Chondrocyte (in vitro differentiated cells): ENCODE measurements around the gene GRPEL2. TPM values are rescaled to one million over a fixed set of nuclear protein-coding genes. Genes with fewer than 3 reads are reported as not detected.

Source experiments
- DNase-seq: peaks from one replicate; pipeline ENCODE4 v3.0.0; 2021; ENCODE audit warnings: mixed read lengths, low spot score
- H3K27ac Mint-ChIP-seq: one replicate; pipeline ENCODE4 v1.8.0; 2021; ENCODE audit warnings: mild to moderate bottlenecking, moderate library complexity, mixed read lengths; ENCODE audit not compliant: unreplicated experiment
- H3K27me3 Mint-ChIP-seq: 2 replicates; pipeline ENCODE4 v1.8.0; 2021; ENCODE audit warnings: low read depth, mixed read lengths
- H3K36me3 Mint-ChIP-seq: 2 replicates; pipeline ENCODE4 v1.8.0; 2021; ENCODE audit warnings: low read depth, mixed read lengths
- H3K4me1 Mint-ChIP-seq: 2 replicates; pipeline ENCODE4 v1.8.0; 2021; ENCODE audit warnings: low read depth, mild to moderate bottlenecking, mixed read lengths
- H3K4me3 Mint-ChIP-seq: one replicate; pipeline ENCODE4 v1.8.0; 2021; ENCODE audit warnings: mild to moderate bottlenecking, moderate library complexity, mixed read lengths; ENCODE audit not compliant: unreplicated experiment
- H3K9me3 Mint-ChIP-seq: 2 replicates; pipeline ENCODE4 v1.8.0; 2021; ENCODE audit warnings: low read depth, mixed read lengths
- CTCF ChIP-seq: fragments of 200-600 bp; sonication (generic); IDR thresholded peaks from 2 replicates; pipeline ENCODE4 v1.5.0; 2021; ENCODE audit warnings: antibody characterized with exemption, mild to moderate bottlenecking, moderate library complexity
- total RNA-seq: library from RNA; stranded (reverse); gene quantifications from 3 replicates; pipeline ENCODE4 v1.2.1, GENCODE V29; 2021

Gene GRPEL2
- total RNA-seq, 1 donor from 2014 or later: 27.3 TPM

- DNase-seq: no peak
- no peaks in the 10 kb centered on the region for H3K27me3 Mint-ChIP-seq
- H3K9me3 Mint-ChIP-seq: no peaks in the 10 kb centered on the region
- no peak overlapping the region for H3K27ac Mint-ChIP-seq
- no peak overlapping the region for H3K4me3 Mint-ChIP-seq
- peaks cover 10% of the 10 kb centered on the region for H3K4me1 Mint-ChIP-seq
- H3K36me3 Mint-ChIP-seq: no peaks in the 10 kb centered on the region
- TF ChIP-seq CTCF: no peak
These were observed 20.1 kb downstream of the GRPEL2 start for GRCh38 chr5:149365418-149365817.

- Mint-ChIP-seq H3K36me3 (no peaks in the 10 kb centered on the region), H3K4me1 (peaks cover 16% of the 10 kb centered on the region), H3K4me3 (no peak overlapping the region), H3K9me3 (no peaks in the 10 kb centered on the region), H3K27ac (no peak overlapping the region), H3K27me3 (no peaks in the 10 kb centered on the region)
- no peak for DNase-seq
- no peak for TF ChIP-seq CTCF
These were observed 20.9 kb downstream of the GRPEL2 start for GRCh38 chr5:149366169-149366729.

GRCh38 chr5:149367249-149367971 lies 22.1 kb downstream of the GRPEL2 start:
- no peak for DNase-seq
- H3K4me1 Mint-ChIP-seq: peaks cover 26% of the 10 kb centered on the region
- TF ChIP-seq CTCF: peak; percentile 93
- no peak overlapping the region for H3K27ac Mint-ChIP-seq
- no peaks in the 10 kb centered on the region for H3K9me3 Mint-ChIP-seq
- H3K27me3 Mint-ChIP-seq: no peaks in the 10 kb centered on the region
- H3K36me3 Mint-ChIP-seq: no peaks in the 10 kb centered on the region
- no peak overlapping the region for H3K4me3 Mint-ChIP-seq

GRCh38 chr5:149367972-149368645 lies 22.8 kb downstream of the GRPEL2 start:
- Mint-ChIP-seq H3K36me3 (no peaks in the 10 kb centered on the region), H3K27ac (no peak overlapping the region), H3K27me3 (no peaks in the 10 kb centered on the region), H3K4me1 (peaks cover 28% of the 10 kb centered on the region), H3K9me3 (no peaks in the 10 kb centered on the region), H3K4me3 (no peak overlapping the region)
- no peak for DNase-seq
- TF ChIP-seq CTCF: no peak

GRCh38 chr5:149370878-149371277 lies 25.6 kb downstream of the GRPEL2 start:
- Mint-ChIP-seq H3K9me3 (no peaks in the 10 kb centered on the region), H3K4me1 (peaks cover 28% of the 10 kb centered on the region), H3K4me3 (no peak overlapping the region), H3K36me3 (no peaks in the 10 kb centered on the region), H3K27me3 (no peaks in the 10 kb centered on the region), H3K27ac (no peak overlapping the region)
- TF ChIP-seq CTCF: no peak
- DNase-seq: no peak
